GM10248 (cell line): ENCODE results near the gene PIK3C2A.

Experiments
- CTCF ChIA-PET: fragments of 300-600 bp; sonication (Branson Sonifier 250); formaldehyde crosslinking; extraction: SDS; loops from one replicate; lab custom pipeline; 2021; ENCODE audit warnings: antibody characterized with exemption; lab: Yijun Ruan, JAX
- POLR2A ChIA-PET: fragments of 350-650 bp; sonication (Branson Sonifier 250); formaldehyde crosslinking; extraction: SDS; loops from one replicate; lab custom pipeline; 2020; ENCODE audit warnings: antibody characterized with exemption; lab: Yijun Ruan, JAX
- DNase-seq: peaks from one replicate; pipeline ENCODE4 v3.0.0; 2012; ENCODE audit errors: extremely low spot score
- CTCF ChIP-seq: IDR thresholded peaks from 2 replicates; pipeline ENCODE4 v1.5.1; 2012; ENCODE audit warnings: mild to moderate bottlenecking, low read depth; ENCODE audit errors: extremely low read depth, missing control alignments, control extremely low read depth

The PIK3C2A gene

GRCh38 chr11:17164361-17165246 is 43.2 kb downstream of the PIK3C2A start:
- peak; percentile 22 for DNase-seq
- ChIA-PET CTCF (no interaction called here), POLR2A (no interaction called here)
- no peak for TF ChIP-seq CTCF

- no peak for TF ChIP-seq CTCF
- ChIA-PET CTCF (no interaction called here), POLR2A (no interaction called here)
- DNase-seq = no peak
Observed at GRCh38 chr11:17163736-17164135, 44.0 kb downstream of the PIK3C2A start.

GRCh38 chr11:17163291-17163690 is 44.5 kb downstream of the PIK3C2A start:
- DNase-seq = no peak
- ChIA-PET POLR2A (no interaction called here), CTCF (no interaction called here)
- TF ChIP-seq CTCF = no peak

GRCh38 chr11:17162376-17162775 is 45.4 kb downstream of the PIK3C2A start:
- POLR2A ChIA-PET = no interaction called here
- CTCF ChIA-PET = interaction anchor here (0.9 kb wide), 1 partner anchor 10 kb away, joined by 4 read pairs; no protein-coding TSS in a partner anchor
- TF ChIP-seq CTCF = no peak
- DNase-seq = no peak

- ChIA-PET CTCF (interaction anchor here (0.9 kb wide), 1 partner anchor 11 kb away, joined by 4 read pairs; no protein-coding TSS in a partner anchor), POLR2A (no interaction called here)
- DNase-seq = no peak
- no peak for TF ChIP-seq CTCF
Observed at GRCh38 chr11:17161515-17161914, 46.3 kb downstream of the PIK3C2A start.

GRCh38 chr11:17159441-17159840 is 48.3 kb downstream of the PIK3C2A start:
- POLR2A ChIA-PET = interaction anchor here (0.6 kb wide), 1 partner anchor 108 kb away, joined by 4 read pairs; no protein-coding TSS in a partner anchor
- no peak for TF ChIP-seq CTCF
- DNase-seq = no peak
- CTCF ChIA-PET = interaction anchor here (1.1 to 3.8 kb wide), 5 partner anchors 9 to 54 kb away, joined by 3 to 24 read pairs (median 3); no protein-coding TSS in a partner anchor
